Effector CD8-positive, alpha-beta T cell (primary cell): ENCODE data around the gene KRT7.
A peak's percentile ranks its signal among the peaks of the same experiment; 100 is the strongest.
"Not testable (repeated sequence)": the region's sequence is repeated elsewhere in the genome, so short reads cannot be mapped to it uniquely, and the experiment has no call there.

Experiments used
- DNase-seq: peaks from one replicate; lab custom pipeline; 2025; lab: John Stamatoyannopoulos, UW

KRT7 gene

DNA sequence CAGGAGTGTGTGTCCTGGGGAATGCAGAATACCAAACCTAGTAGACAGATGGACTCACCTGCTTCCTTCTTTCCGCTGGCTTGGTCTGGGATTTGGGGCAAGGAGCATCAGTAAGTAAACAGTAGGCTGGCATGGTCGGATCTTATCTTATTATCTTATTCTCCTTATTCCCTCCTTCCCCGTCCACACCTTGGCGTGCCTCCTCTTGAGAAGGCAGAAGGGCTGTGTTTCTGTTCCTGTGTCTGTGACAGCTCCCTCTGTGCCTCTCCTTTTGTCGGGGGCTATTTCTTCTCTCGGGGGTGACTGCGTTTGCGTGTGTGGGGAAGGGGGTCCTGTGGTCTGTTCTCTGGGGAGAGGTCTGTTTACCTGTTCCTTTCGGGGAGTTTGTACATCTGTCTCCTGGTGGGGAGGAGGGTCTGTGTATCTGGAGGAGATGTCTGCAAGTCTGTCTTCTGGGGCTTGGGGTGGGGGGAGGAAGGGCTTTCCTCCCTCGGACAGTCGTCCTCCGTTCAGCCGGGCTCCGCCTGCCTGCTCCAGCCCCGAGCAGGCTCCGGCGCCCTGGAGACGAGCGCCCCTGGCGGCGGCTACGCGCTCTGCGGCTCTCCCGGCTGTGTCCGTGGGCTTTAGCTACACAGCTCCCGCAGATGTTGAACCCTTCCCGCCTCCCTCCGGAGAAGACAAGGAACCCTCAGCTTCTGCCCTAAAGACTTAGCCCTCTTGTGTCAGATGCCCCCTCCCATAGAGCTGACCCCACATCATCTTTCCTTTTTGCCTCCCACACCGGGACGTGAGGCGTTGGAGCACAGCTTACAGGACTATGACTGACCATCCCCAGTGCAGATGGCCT is 45.8 kb downstream of the KRT7 start:
- peak; percentile 38 for DNase-seq

DNA sequence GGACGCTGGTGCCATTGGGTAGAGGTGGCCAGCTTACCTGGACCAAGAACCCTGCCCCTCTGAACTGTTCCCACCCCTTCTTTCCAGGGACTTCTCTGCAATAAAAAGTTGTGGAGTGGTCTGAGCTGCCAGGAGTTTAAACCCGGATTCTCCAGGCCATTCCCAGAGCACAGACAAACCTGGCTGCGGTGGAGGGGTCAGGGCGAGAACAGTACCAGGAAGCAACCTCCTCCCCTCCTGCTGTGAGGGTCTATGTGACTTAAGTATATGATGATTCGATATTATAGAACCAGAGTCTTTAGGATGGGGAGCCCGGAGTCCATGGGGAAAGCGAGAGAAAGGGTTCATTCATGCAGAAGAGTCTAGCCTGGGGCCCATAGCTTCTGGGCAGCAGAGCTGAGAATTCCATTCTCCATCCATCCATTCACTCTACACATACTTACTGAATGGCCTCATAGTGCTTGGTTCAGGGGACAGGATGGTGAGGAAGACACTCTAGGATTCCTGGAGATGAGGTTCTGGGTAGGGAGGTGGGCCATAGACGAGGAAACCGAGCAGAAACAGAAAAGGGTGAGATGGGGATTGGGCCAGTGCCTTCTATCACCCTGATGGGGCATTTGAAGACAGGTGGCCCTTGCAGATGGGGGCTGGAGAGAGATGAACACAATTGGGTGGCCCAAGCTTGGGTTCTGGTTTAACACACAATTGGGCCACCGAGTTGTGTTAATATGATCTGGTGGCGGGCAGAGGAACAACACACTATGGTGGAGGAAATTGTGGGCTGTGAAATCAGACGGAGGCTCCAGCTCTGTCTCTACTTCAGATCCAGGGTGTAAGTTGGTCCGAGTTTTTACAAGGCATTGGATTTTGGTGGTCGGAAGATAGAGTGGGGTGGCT is 46.6 kb downstream of the KRT7 start:
- DNase-seq, result no peak

DNA sequence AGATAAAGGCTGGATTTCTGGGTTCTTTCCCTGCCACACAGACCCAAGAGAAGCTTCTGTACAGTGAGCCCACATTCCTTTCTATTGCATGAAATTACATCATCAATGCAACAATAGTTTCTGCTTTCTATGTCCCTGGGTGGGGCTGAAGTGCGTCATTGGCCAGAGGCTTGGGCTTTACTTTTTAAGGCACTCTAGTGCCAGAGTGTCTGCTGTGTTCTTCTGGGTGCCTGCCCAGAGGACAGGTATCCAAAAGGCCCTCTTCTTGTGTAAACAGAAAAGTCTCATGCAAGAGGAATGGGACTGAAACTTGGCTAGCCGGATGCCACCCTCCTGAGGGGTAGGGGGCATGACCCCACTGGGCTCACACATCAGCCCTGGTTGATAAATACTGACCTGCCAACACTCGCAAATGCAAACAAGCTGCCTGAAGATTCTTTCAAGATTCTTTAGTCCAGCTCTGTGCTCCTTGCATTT is 47.3 kb downstream of the KRT7 start:
- no peak for DNase-seq

DNA sequence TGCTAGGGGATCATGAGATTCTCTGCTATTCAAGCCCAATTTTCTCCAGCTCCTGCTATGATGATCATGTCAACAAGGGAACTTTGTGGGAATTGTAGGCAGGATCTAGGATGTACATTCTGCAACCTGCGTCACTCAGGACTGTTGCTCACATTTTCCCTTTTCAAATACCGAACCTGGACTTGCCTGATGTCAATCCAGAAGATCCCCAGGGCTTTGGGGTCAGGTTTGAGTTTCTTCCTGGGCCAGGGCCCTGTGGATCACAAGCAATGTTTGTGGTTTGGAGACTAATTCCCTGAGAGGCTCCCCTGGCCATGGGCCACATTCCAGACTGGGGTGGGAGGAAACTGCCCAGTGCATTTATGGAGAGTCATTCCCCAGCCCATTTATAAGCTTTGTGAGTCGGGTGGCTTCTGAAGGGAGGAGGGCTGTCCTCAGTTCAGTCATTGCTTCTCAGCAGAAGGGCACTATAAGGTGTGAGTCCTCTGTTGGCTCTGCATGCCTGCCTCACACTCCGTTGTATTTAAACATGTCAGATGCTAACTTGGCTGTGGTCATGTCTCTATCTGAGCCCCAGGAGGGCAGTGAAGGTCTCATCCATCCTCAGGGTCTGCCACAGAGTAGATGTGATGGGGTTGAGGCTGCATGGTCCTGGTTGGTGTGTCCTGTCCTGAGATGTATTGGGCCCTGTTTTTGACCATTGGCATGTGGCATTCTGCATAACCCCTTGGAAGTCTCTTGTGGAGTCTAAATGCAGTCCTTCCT is 47.9 kb downstream of the KRT7 start:
- DNase-seq, result no peak

DNA sequence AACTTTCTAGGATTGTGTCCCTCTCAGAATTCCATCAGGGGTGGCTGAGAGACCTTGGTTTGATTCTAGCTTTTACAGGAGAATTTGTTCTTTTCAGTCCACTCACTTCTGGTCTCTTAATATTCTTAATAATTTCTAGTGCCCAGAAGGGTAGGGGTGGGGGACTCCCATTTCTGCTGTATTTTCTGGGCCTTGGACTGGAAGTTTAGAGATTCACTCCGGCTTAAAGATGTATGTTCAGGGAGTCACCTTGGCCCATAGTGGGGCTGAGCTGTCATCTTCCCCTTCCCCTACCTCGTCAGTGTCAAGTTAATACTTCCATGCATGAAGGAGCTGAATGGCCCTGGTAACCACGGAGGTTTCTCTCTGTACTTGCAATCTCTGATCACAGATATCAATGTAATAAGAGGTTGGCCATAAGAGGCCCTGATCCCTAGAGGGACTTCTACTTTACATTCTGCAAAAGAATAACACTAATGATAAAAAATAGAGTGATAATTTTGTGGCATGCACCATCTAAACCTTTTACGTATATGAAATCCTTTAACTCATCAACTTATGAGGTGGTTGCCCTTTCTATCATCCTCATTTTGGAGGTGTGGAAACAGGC is 51.6 kb downstream of the KRT7 start:
- DNase-seq, result no peak

DNA sequence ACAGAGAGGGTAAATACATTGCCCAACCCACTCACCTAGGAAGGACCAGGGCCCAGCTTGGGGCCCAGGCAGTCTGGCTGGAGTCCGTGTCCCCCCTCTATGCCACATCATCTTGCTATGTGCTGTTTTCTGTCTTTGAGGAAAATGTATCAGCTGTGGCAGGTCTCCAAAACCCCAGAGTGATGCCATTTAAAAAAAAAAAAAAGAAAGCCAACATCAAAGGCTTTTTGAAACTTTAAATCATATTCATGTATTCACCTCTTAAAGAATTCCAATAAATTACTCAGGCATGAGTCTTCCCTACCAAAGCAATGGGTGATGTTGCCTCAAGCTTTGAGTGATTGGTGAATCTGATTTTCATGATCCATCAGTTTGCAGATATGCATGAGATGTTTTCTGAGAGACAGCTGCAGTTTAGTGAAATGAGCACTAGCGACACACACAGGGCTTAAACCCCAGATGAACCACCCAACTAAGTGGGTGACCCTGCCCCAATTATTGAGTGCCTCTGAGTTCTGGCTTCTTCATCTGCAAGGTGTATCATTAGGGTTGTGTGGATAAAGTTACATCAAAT is 52.2 kb downstream of the KRT7 start:
- DNase-seq, result no peak

- no peak for DNase-seq
Measured at GRCh38 chr12:52285851-52286530, 52.9 kb downstream of the KRT7 start.

DNA sequence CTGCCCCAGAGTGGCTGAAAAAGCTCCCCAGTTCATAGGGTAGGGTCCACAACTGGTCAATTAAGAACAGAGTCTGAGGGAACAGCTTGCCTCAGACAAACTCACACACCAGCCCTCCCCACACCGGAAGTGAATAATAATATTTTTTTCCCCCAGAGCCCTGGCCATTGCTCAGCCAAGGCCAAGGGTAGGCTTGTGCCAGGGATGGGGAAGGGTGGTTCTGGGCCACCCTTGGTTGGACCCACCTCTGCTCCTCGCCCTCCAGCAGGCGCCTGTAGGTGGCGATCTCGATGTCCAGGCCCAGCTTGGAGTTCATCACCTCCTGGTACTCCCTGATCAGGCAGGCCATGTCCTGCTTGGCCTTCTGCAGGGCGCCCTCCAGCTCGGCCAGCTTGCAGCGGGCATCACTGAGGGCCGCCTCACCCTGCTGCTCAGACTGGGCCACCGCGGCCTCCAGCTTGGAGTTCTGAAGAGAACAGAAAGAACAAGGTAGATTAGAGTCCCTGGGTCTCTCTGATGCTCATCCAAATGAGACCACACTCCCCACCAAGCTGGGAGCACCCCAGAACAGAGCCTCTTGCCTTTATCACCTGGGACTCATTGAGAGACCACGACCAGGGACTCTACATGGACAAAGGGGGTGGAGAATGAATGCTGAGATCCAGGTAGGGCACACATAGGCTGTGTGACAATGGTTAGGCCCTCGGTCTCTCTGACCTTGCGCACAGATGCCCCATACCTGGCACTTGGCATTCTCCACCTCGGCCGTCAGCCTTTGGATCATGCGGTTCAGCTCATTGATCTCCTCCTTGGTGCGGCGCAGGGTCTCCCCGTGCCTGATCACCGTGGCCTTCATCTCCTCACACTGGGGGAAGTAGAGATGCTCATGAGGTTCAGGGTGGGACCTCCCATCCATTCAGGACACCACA is 54.1 kb downstream of the KRT7 start:
- DNase-seq, result not testable (repeated sequence)

GRCh38 chr12:52287816-52288805 is 55.1 kb downstream of the KRT7 start:
- DNase-seq, result not testable (repeated sequence)

DNA sequence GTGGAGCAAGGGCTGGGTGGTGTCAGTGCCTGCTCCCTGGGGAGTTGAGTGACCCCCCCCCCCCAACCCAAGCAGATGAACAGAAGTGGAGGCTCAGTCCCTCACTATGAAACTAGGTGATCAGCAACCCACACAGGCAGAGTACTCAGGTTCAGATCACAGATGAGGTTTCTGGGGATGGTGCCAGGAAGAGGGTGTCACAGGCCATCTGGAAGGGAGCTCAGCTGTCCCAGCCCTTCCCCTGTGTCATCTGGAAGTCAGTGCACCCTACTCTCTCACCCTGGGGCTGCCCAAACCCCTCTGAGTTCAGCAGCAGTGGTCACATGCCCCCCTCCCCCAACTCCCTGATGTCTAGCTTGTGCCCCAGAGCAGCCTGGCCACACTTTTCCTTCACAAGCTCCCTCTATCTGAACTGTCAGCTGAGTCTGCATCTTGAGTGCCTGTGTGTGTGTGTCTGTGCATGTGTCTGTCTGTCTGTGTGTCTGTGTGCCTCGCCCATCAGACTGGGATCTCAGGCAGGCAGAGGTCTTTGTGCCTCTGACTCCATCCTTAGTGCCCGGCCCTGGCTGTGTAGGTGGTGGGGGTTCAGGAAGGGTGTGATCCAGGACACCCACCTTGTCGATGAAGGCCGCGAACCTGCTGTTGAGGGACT is 57.6 kb downstream of the KRT7 start:
- DNase-seq, result not testable (repeated sequence)

- no peak for DNase-seq
Measured at GRCh38 chr12:52291267-52291935, 58.4 kb downstream of the KRT7 start, which contains the start of gene KRT81. Gene KRT81 (minus strand): TSS chr12:52291534. CDS start chr12:52291465, 69 bp downstream.

DNA sequence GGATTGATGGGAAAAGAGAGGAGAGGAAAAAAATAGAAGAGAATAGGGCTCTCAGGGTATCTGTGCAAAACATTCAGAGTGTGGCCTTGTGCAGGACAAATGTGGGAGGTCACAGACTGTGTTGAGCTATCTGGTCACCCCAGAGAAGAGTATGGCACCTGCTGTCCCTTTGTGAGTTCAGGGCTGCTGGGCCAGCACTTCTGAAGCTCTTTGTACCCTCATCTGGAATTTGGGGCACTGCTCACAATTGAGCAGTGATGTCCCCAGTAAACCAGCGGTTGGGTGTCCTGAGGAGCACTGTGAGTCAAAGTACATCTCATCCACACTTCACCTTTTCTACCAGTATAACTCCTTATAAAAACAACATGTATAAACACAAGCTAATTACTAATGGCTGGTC is 60.9 kb downstream of the KRT7 start:
- DNase-seq, result no peak

- no peak for DNase-seq
Measured at GRCh38 chr12:52294803-52295202, 61.8 kb downstream of the KRT7 start.

DNA sequence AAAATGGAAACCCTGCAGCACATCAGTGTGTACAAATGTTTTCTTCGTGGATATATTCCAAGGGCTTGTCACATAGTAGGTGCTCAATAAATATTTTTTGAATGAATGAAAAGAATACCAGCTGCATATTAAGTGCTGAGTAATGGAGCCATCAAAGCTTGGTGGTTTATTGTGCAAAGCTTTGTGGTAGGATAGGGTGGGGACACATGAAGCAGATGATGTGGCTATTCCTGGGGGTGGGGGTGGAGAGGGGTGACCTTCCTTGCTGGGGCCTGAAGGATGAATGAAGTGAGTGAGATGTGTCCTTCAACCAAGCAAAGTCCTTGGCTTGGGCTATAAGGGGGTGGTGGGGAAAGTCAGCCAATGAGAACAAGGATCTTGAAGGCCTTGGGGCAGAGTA is 62.6 kb downstream of the KRT7 start:
- no peak for DNase-seq

DNA sequence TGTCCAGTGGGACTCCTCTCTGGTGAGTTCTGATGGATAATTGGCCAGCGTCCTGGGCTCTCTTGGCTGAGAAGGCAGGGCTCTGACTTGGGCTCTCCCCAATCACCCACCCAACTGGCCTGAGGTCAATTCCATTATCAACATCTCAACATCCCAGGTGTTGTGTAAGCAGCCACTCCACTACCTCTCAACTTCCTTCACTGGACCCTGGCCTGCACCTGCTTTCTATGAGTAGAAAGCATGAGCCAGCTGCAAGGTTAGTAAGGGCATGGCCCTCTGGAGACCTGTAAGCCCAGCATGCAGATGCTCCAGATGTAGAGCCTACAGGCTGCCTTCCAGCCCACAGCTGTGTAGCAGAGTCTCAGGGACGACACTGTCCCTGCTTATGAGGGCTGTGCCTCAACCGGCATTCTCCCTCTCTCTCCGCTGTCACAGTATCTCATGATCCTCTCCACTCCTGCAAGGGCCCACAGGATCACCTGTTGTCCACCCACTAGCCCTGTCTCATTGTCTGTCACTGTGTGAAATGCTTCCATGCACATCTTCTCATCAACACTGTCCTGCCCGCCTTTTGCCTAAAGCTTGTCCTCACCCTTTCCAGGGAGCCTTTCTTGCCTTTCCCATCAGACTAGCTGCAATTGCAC is 63.7 kb downstream of the KRT7 start:
- no peak for DNase-seq
